H1 (cell line): ENCODE measurements around the gene CDH15. TPM values are rescaled to one million over a fixed set of nuclear protein-coding genes. Genes with fewer than 3 reads are reported as not detected.
"Not testable (repeated sequence)": the region's sequence is repeated elsewhere in the genome, so short reads cannot be mapped to it uniquely, and the experiment has no call there.

Experiments
- CTCF ChIA-PET: fragments of 300-600 bp; sonication (Branson Sonifier 250); formaldehyde crosslinking; loops from one replicate; lab custom pipeline; 2021; ENCODE audit not compliant: partially characterized antibody; lab: Charles Lee
- POLR2A ChIA-PET: fragments of 300-600 bp; sonication (Branson Sonifier 250); formaldehyde crosslinking; loops from one replicate; lab custom pipeline; 2021; ENCODE audit warnings: inconsistent platforms; ENCODE audit not compliant: partially characterized antibody; lab: Charles Lee
- DNase-seq, 2 experiments: peaks; one replicate each; pipeline versions ENCODE4 v3.0.0 to v3.0.0-alpha.2; 2010 to 2022; ENCODE audit warnings: low spot score in 2 of 2, low read depth in 1 of 2, mixed read lengths in 1 of 2
- FAIRE-seq: peaks from 2 replicates; lab custom pipeline; 2011; peaks lifted over from hg19 to GRCh38; lab: Jason Lieb, UNC
- H2AFZ ChIP-seq: 2 replicates; pipeline ENCODE4 v1.8.1; 2012; ENCODE audit warnings: low read length, inconsistent platforms
- H2AK5ac ChIP-seq: 2 replicates; pipeline ENCODE4 v1.6.1; 2013; ENCODE audit warnings: low read depth, low read length
- H2BK120ac ChIP-seq: replicated peaks from 2 replicates; pipeline ENCODE3; 2013; ENCODE audit warnings: low read depth, low read length, inconsistent platforms
- H2BK12ac ChIP-seq: 2 replicates; pipeline ENCODE4 v1.6.1; 2013; ENCODE audit warnings: low read depth, low read length
- H2BK15ac ChIP-seq: 2 replicates; pipeline ENCODE4 v1.6.1; 2013; ENCODE audit warnings: low read length
- H2BK20ac ChIP-seq: 2 replicates; pipeline ENCODE4 v1.6.1; 2013; ENCODE audit warnings: low read length
- H2BK5ac ChIP-seq: 2 replicates; pipeline ENCODE4 v1.6.1; 2013; ENCODE audit warnings: low read depth, low read length
- H3K14ac ChIP-seq: 2 replicates; pipeline ENCODE4 v1.6.1; 2013; ENCODE audit warnings: inconsistent platforms; ENCODE audit not compliant: insufficient read length
- H3K18ac ChIP-seq: 2 replicates; pipeline ENCODE4 v1.6.1; 2013; ENCODE audit warnings: low read length; ENCODE audit errors: extremely low read depth
- H3K23ac ChIP-seq: 2 replicates; pipeline ENCODE4 v1.6.1; 2013; ENCODE audit warnings: inconsistent platforms; ENCODE audit not compliant: insufficient read length
- H3K23me2 ChIP-seq: 2 replicates; pipeline ENCODE4 v1.6.1; 2013; ENCODE audit warnings: low read depth, low read length
- H3K27ac ChIP-seq: 2 replicates; pipeline ENCODE4 v1.6.1; 2011; ENCODE audit warnings: low read depth, low read length, inconsistent platforms
- H3K27me3 ChIP-seq, 4 experiments: replicated peaks in 1 of 4; 1 replicate in 1 of 4; 2 replicates in 3 of 4; pipeline versions ENCODE4 v1.6.1 to v1.8.1; 2011 to 2013; ENCODE audit warnings: low read length in 3 of 4, mild to moderate bottlenecking in 3 of 4, inconsistent platforms in 2 of 4, mixed read lengths in 2 of 4, moderate library complexity in 1 of 4; ENCODE audit not compliant: control insufficient read depth in 3 of 4, insufficient read depth in 3 of 4; ENCODE audit errors: extremely low read depth in 1 of 4
- H3K36me3 ChIP-seq, 4 experiments: 2 replicates each; pipeline versions ENCODE4 v1.6.1 to v1.8.1; 2011 to 2013; ENCODE audit warnings: mild to moderate bottlenecking in 4 of 4, low read length in 3 of 4, moderate library complexity in 2 of 4, control low read depth in 1 of 4, inconsistent platforms in 1 of 4; ENCODE audit not compliant: insufficient read depth in 4 of 4, control insufficient read depth in 2 of 4
- H3K4ac ChIP-seq: replicated peaks from 2 replicates; pipeline ENCODE3; 2013; ENCODE audit warnings: low read length, low read depth, mixed read lengths, inconsistent platforms; ENCODE audit not compliant: insufficient read length
- H3K4me1 ChIP-seq, 4 experiments: replicated peaks in 1 of 4; 1 replicate in 1 of 4; 2 replicates in 3 of 4; pipeline versions ENCODE4 v1.6.1 to v1.8.1; 2011 to 2013; ENCODE audit warnings: low read length in 3 of 4, inconsistent platforms in 2 of 4, mixed read lengths in 1 of 4; ENCODE audit not compliant: insufficient read depth in 4 of 4, control insufficient read depth in 3 of 4
- H3K4me2 ChIP-seq, 2 experiments: 2 replicates each; pipeline versions ENCODE4 v1.6.1 to v1.8.1; 2011 to 2013; ENCODE audit warnings: low read depth in 2 of 2, low read length in 2 of 2, control low read depth in 1 of 2, inconsistent platforms in 1 of 2, mild to moderate bottlenecking in 1 of 2; ENCODE audit not compliant: insufficient read depth in 1 of 2
- H3K4me3 ChIP-seq, 4 experiments: fragments of 200-600, 300-600 bp in 1 of 4; sonication (generic), shearing (Covaris generic), sonication (Bioruptor Twin) in 1 of 4; 2 replicates each; pipeline versions ENCODE4 v1.5.1 to v1.8.1; 2011 to 2016; ENCODE audit warnings: low read length in 4 of 4, low read depth in 3 of 4, control low read depth in 2 of 4, inconsistent platforms in 2 of 4, mild to moderate bottlenecking in 2 of 4, mixed read lengths in 1 of 4, moderate library complexity in 1 of 4; ENCODE audit not compliant: insufficient read depth in 2 of 4; ENCODE audit errors: extremely low read depth in 1 of 4
- H3K56ac ChIP-seq: replicated peaks from 2 replicates; pipeline ENCODE3; 2013; ENCODE audit warnings: low read depth, mild to moderate bottlenecking, mixed read lengths, low read length, inconsistent platforms; ENCODE audit not compliant: insufficient read length
- H3K79me1 ChIP-seq: 2 replicates; pipeline ENCODE4 v1.6.1; 2013; ENCODE audit warnings: low read depth, low read length, control low read depth
- H3K79me2 ChIP-seq, 2 experiments: 2 replicates each; pipeline versions ENCODE4 v1.6.1 to v1.8.1; 2012 to 2013; ENCODE audit warnings: low read length in 2 of 2, mild to moderate bottlenecking in 2 of 2, inconsistent platforms in 1 of 2; ENCODE audit not compliant: insufficient read depth in 2 of 2, control insufficient read depth in 1 of 2
- H3K9ac ChIP-seq, 4 experiments: replicated peaks in 1 of 4; 1 replicate in 1 of 4; 2 replicates in 3 of 4; pipeline versions ENCODE4 v1.6.1 to v1.8.1; 2011 to 2013; ENCODE audit warnings: low read depth in 3 of 4, low read length in 3 of 4, control low read depth in 2 of 4, mild to moderate bottlenecking in 2 of 4, moderate library complexity in 2 of 4, inconsistent platforms in 1 of 4; ENCODE audit errors: extremely low read depth in 1 of 4
- H3K9me3 ChIP-seq, 2 experiments: 2 replicates each; pipeline versions ENCODE4 v1.6.1 to v1.8.1; 2012 to 2013; ENCODE audit warnings: mild to moderate bottlenecking in 2 of 2, moderate library complexity in 2 of 2, control low read depth in 1 of 2, inconsistent platforms in 1 of 2, low read depth in 1 of 2, low read length in 1 of 2, mixed read lengths in 1 of 2; ENCODE audit not compliant: insufficient read depth in 2 of 2
- H4K20me1 ChIP-seq, 2 experiments: replicated peaks in 1 of 2; 2 replicates each; pipeline versions ENCODE3 to v1.8.1; 2011 to 2013; ENCODE audit warnings: inconsistent platforms in 2 of 2, low read length in 2 of 2, mild to moderate bottlenecking in 1 of 2; ENCODE audit not compliant: insufficient read depth in 2 of 2, control insufficient read depth in 1 of 2
- H4K5ac ChIP-seq: 2 replicates; pipeline ENCODE4 v1.6.1; 2013; ENCODE audit warnings: low read length, low read depth, mixed read lengths, inconsistent platforms; ENCODE audit not compliant: insufficient read length
- H4K8ac ChIP-seq: 2 replicates; pipeline ENCODE4 v1.8.0; 2013; ENCODE audit warnings: mild to moderate bottlenecking, moderate library complexity, low read length, inconsistent platforms; ENCODE audit not compliant: insufficient read depth; ENCODE audit errors: extremely low read depth
- H4K91ac ChIP-seq: replicated peaks from 2 replicates; pipeline ENCODE3; 2013; ENCODE audit warnings: low read length, mixed read lengths, inconsistent platforms; ENCODE audit not compliant: insufficient read length
- CTBP2 ChIP-seq: IDR thresholded peaks from 2 replicates; pipeline ENCODE4 v1.7.0; 2011; ENCODE audit warnings: borderline replicate concordance, mild to moderate bottlenecking, moderate library complexity, mixed read lengths, low read length; ENCODE audit not compliant: insufficient read depth, insufficient read length
- JUN ChIP-seq: IDR thresholded peaks from 2 replicates; pipeline ENCODE4 v1.6.1; 2011; ENCODE audit warnings: low read depth, mild to moderate bottlenecking, improper control_type of control experiment, low read length
- RBBP5 ChIP-seq: IDR thresholded peaks from 2 replicates; pipeline ENCODE4 v1.7.1; 2012; ENCODE audit warnings: low read depth, mild to moderate bottlenecking, inconsistent platforms, low read length, moderate library complexity, borderline replicate concordance
- SP2 ChIP-seq: IDR thresholded peaks from 2 replicates; pipeline ENCODE4 v1.6.1; 2012; ENCODE audit warnings: mild to moderate bottlenecking, low read length, inconsistent platforms
- WGBS, 2 experiments: shearing (Covaris generic) in 1 of 2; methylation state at CpG; one replicate each; pipeline versions ENCODE4 v1.1.6 to v1.1.7; 2013 to 2015; ENCODE audit warnings: low lambda C conversion rate in 2 of 2, mixed read lengths in 2 of 2, inconsistent platforms in 1 of 2, low coverage in 1 of 2, missing lambda C conversion rate in 1 of 2; ENCODE audit not compliant: insufficient replicate concordance in 2 of 2, insufficient coverage in 1 of 2, insufficient read length in 1 of 2; ENCODE audit errors: extremely low coverage in 1 of 2, missing lambda C conversion rate in 1 of 2; 5-methylcytosine and 5-hydroxymethylcytosine counted together
- polyA plus RNA-seq, 7 experiments: library from polyadenylated mRNA; depleted of rRNA in 3 of 7; stranded (reverse) in 5 of 7; unstranded in 2 of 7; fragments of >200 nt in 5 of 7; fragments of 200-250 nt in 2 of 7; gene quantifications; 1 replicate in 5 of 7; 2 replicates in 1 of 7; 4 replicates in 1 of 7; pipeline versions ENCODE4 v1.2.1 to v1.2.3, GENCODE V29; 2011 to 2013; ENCODE audit warnings: missing spikeins in 2 of 7, mixed read lengths in 2 of 7
- total RNA-seq: library from RNA; stranded (reverse); fragmentation: NEBNext Ultra II Directional; extraction: Animal tissue kit (Norgen Biotek cat#: 25700); gene quantifications from 2 replicates; pipeline ENCODE4 v1.2.1, GENCODE V29; 2021

CDH15 gene
- total and polyA plus RNA-seq, 2 of the 8 experiments (the other 6 are each of a cell fraction or from before 2014, with no cell fraction given): 0.50 to 0.82 TPM

DNA sequence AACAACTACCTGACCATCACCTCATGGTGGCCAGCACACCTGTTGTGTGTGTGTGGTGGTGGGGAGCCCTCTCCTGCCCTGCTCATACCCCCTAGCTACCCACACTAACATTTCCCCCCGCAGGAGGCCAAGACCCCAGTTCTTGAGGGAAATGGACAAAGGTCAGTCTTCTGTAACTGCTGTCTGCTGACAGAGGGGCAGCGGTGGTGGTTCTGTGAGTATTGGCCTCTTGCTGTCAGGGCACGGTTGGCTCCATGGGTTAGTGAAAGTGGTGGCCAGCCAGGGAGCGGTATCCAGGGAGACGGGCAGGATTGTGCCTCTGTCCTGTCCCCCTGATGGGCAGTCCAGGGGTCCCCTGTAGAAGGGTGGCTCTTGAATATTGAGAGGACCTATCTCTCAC is 72.1 kb downstream of the CDH15 start (continued):
- TF ChIP-seq RBBP5 (no peak), SP2 (no peak), CTBP2 (no peak), JUN (no peak)
- TF ChIP-seq, all 59 proteins: peak for 0

DNA sequence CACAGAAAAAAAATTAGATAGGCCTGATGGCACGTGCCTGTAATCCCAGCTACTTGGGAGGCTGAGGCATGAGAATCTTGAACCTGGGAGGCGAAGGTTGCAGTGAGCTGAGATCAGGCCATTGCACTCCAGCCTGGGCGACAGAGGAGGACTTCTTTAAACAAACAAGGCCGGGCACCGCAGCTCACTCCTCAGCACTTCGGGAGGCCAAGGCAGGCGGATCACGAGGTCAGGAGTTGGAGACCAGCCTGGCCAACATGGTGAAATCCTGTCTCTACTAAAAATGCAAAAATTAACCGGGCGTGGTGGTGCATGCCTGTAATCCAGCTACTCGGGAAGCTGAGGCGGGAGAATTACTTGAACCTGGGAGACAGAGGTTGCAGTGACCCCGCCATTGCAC is 72.7 kb downstream of the CDH15 start:
- not testable (repeated sequence) for H3K4me3 ChIP-seq, H4K91ac ChIP-seq, H4K5ac ChIP-seq, H3K9ac ChIP-seq, H3K23ac ChIP-seq, H3K4me2 ChIP-seq, H4K20me1 ChIP-seq, H3K23me2 ChIP-seq, H3K9me3 ChIP-seq, DNase-seq, H2BK12ac ChIP-seq, H3K4ac ChIP-seq, H3K18ac ChIP-seq, FAIRE-seq, H2BK5ac ChIP-seq, H3K36me3 ChIP-seq, H2AK5ac ChIP-seq, H2AFZ ChIP-seq, H4K8ac ChIP-seq, H3K14ac ChIP-seq, H2BK15ac ChIP-seq, H3K79me1 ChIP-seq, H2BK20ac ChIP-seq, H3K27ac ChIP-seq, H3K56ac ChIP-seq, H3K79me2 ChIP-seq, H2BK120ac ChIP-seq, H3K4me1 ChIP-seq
- ChIA-PET POLR2A (interaction anchor here (1.1 kb wide), 1 partner anchor 42 kb away, joined by 4 read pairs; no protein-coding TSS in a partner anchor), CTCF (interaction anchor here (1.3 to 2.6 kb wide), 3 partner anchors 10 to 45 kb away, joined by 4 to 9 read pairs (median 5); no protein-coding TSS in a partner anchor)
- H3K27me3 ChIP-seq: peaks cover 0 to 11% (median 6%) of the 10 kb centered on the region in 4 experiments; a peak in 4 of 7 replicates
- WGBS, 2 experiments: 82% methylated on average over 13 of the region's 13 CpGs; no CpG with 5 or more reads in 1 of the 2 experiments
